Measurements from ENCODE around the gene XRCC3.
"Not testable (repeated sequence)": the region's sequence is repeated elsewhere in the genome, so short reads cannot be mapped to it uniquely, and the experiment has no call there.

Gene XRCC3

GRCh38 chr14:103698380-103699260 is 16.6 kb downstream of the XRCC3 start:
- Mint-ChIP-seq H3K4me3 (no peak overlapping the region), H3K27ac (peak overlapping the region; percentile 86), H3K4me1 (peaks cover 6% of the 10 kb centered on the region), H3K9me3 (no peaks in the 10 kb centered on the region), H3K36me3 (peaks cover 77% of the 10 kb centered on the region)
- DNase-seq (ENCODE audit: low spot score in 2 of 2) (no peak), ATAC-seq (no peak)

- peaks cover 6% of the 10 kb centered on the region for H3K4me1 Mint-ChIP-seq
- H3K9me3 Mint-ChIP-seq: no peaks in the 10 kb centered on the region
- DNase-seq (ENCODE audit: low spot score in 2 of 2) (no peak), ATAC-seq (no peak)
- peak overlapping the region; percentile 86 for H3K27ac Mint-ChIP-seq
- H3K4me3 Mint-ChIP-seq: no peak overlapping the region
- peaks cover 77% of the 10 kb centered on the region for H3K36me3 Mint-ChIP-seq
These were observed 17.5 kb downstream of the XRCC3 start for GRCh38 chr14:103697603-103698379.

GRCh38 chr14:103697206-103697602 is 18.0 kb downstream of the XRCC3 start:
- peaks cover 6% of the 10 kb centered on the region for H3K4me1 Mint-ChIP-seq
- peak overlapping the region; percentile 86 for H3K27ac Mint-ChIP-seq
- ATAC-seq (no peak), DNase-seq (ENCODE audit: low spot score in 2 of 2) (no peak)
- H3K36me3 Mint-ChIP-seq: peaks cover 77% of the 10 kb centered on the region
- H3K9me3 Mint-ChIP-seq: no peaks in the 10 kb centered on the region
- no peak overlapping the region for H3K4me3 Mint-ChIP-seq

- ATAC-seq (no peak), DNase-seq (ENCODE audit: low spot score in 2 of 2) (no peak)
- Mint-ChIP-seq H3K4me1 (peaks cover 6% of the 10 kb centered on the region), H3K9me3 (no peaks in the 10 kb centered on the region), H3K4me3 (no peak overlapping the region), H3K27ac (peak overlapping the region; percentile 60), H3K36me3 (peaks cover 77% of the 10 kb centered on the region)
These were observed 18.7 kb downstream of the XRCC3 start for GRCh38 chr14:103696466-103697071.

GRCh38 chr14:103696070-103696402 is 19.2 kb downstream of the XRCC3 start:
- Mint-ChIP-seq H3K27ac (peak overlapping the region; percentile 60), H3K4me3 (no peak overlapping the region), H3K9me3 (no peaks in the 10 kb centered on the region), H3K4me1 (peaks cover 6% of the 10 kb centered on the region), H3K36me3 (peaks cover 79% of the 10 kb centered on the region)
- DNase-seq (ENCODE audit: low spot score in 2 of 2): no peak
- no peak for ATAC-seq

- DNase-seq (ENCODE audit: low spot score in 2 of 2) (no peak), ATAC-seq (no peak)
- H3K4me3 Mint-ChIP-seq: no peak overlapping the region
- H3K9me3 Mint-ChIP-seq: no peaks in the 10 kb centered on the region
- peaks cover 82% of the 10 kb centered on the region for H3K36me3 Mint-ChIP-seq
- peaks cover 6% of the 10 kb centered on the region for H3K4me1 Mint-ChIP-seq
- H3K27ac Mint-ChIP-seq: peak overlapping the region; percentile 24
These were observed 19.8 kb downstream of the XRCC3 start for GRCh38 chr14:103695296-103696069.

- peak overlapping the region; percentile 23 for H3K27ac Mint-ChIP-seq
- no peak overlapping the region for H3K4me3 Mint-ChIP-seq
- no peak for ATAC-seq
- H3K4me1 Mint-ChIP-seq: peaks cover under 1% of the 10 kb centered on the region
- H3K36me3 Mint-ChIP-seq: peaks cover 82% of the 10 kb centered on the region
- no peaks in the 10 kb centered on the region for H3K9me3 Mint-ChIP-seq
- no peak for DNase-seq (ENCODE audit: low spot score in 2 of 2)
These were observed 20.7 kb downstream of the XRCC3 start for GRCh38 chr14:103694572-103695026.

- no peak for ATAC-seq
- peaks cover 88% of the 10 kb centered on the region for H3K36me3 Mint-ChIP-seq
- H3K4me1 Mint-ChIP-seq: no peaks in the 10 kb centered on the region
- DNase-seq (ENCODE audit: low spot score in 2 of 2): no peak
- H3K4me3 Mint-ChIP-seq: no peak overlapping the region
- H3K9me3 Mint-ChIP-seq: no peaks in the 10 kb centered on the region
- H3K27ac Mint-ChIP-seq: no peak overlapping the region
These were observed 21.7 kb downstream of the XRCC3 start for GRCh38 chr14:103693515-103693914.

GRCh38 chr14:103692871-103693270 is 22.4 kb downstream of the XRCC3 start:
- Mint-ChIP-seq H3K36me3 (peaks cover 88% of the 10 kb centered on the region), H3K9me3 (no peaks in the 10 kb centered on the region), H3K4me3 (no peak overlapping the region), H3K4me1 (no peaks in the 10 kb centered on the region), H3K27ac (no peak overlapping the region)
- ATAC-seq (no peak), DNase-seq (ENCODE audit: low spot score in 2 of 2) (no peak)

GRCh38 chr14:103692159-103692558 is 23.1 kb downstream of the XRCC3 start:
- Mint-ChIP-seq H3K36me3 (peaks cover 87% of the 10 kb centered on the region), H3K4me1 (no peaks in the 10 kb centered on the region), H3K27ac (no peak overlapping the region), H3K4me3 (no peak overlapping the region), H3K9me3 (no peaks in the 10 kb centered on the region)
- DNase-seq (ENCODE audit: low spot score in 2 of 2) (no peak), ATAC-seq (no peak)

- H3K36me3 Mint-ChIP-seq: peaks cover 87% of the 10 kb centered on the region
- not testable (repeated sequence) for H3K4me1 Mint-ChIP-seq; H3K9me3 Mint-ChIP-seq; H3K4me3 Mint-ChIP-seq; DNase-seq (ENCODE audit: low spot score in 2 of 2); ATAC-seq; H3K27ac Mint-ChIP-seq
These were observed 23.6 kb downstream of the XRCC3 start for GRCh38 chr14:103691655-103692054.

GRCh38 chr14:103690332-103690731 is 24.9 kb downstream of the XRCC3 start:
- ATAC-seq (no peak), DNase-seq (ENCODE audit: low spot score in 2 of 2) (no peak)
- Mint-ChIP-seq H3K27ac (peak overlapping the region; percentile 6), H3K4me1 (no peaks in the 10 kb centered on the region), H3K9me3 (no peaks in the 10 kb centered on the region), H3K36me3 (peaks cover 96% of the 10 kb centered on the region), H3K4me3 (no peak overlapping the region)

GRCh38 chr14:103688906-103689902 is 26.0 kb downstream of the XRCC3 start:
- peaks cover 99% of the 10 kb centered on the region for H3K36me3 Mint-ChIP-seq

GRCh38 chr14:103688441-103688840 is 26.8 kb downstream of the XRCC3 start:
- no peaks in the 10 kb centered on the region for H3K9me3 Mint-ChIP-seq
- DNase-seq (ENCODE audit: low spot score in 2 of 2) (no peak), ATAC-seq (no peak)
- H3K27ac Mint-ChIP-seq: no peak overlapping the region
- H3K36me3 Mint-ChIP-seq: peaks cover 98% of the 10 kb centered on the region
- H3K4me1 Mint-ChIP-seq: no peaks in the 10 kb centered on the region
- H3K4me3 Mint-ChIP-seq: no peak overlapping the region

More at GRCh38 chr14:103688906-103689902, 26.0 kb downstream of the XRCC3 start:
- H3K27ac Mint-ChIP-seq: no peak overlapping the region
- no peaks in the 10 kb centered on the region for H3K4me1 Mint-ChIP-seq
- no peaks in the 10 kb centered on the region for H3K9me3 Mint-ChIP-seq
- H3K4me3 Mint-ChIP-seq: no peak overlapping the region
- DNase-seq (ENCODE audit: low spot score in 2 of 2) (no peak), ATAC-seq (no peak)

Data from stimulated activated effector memory CD8-positive, alpha-beta T cell treated with anti-CD3 and anti-CD28 coated beads, Interleukin-12 subunit alpha, Interleukin-12 subunit beta, amount 100 ng/mL, for 72 hours (primary cell).